Brain microvascular endothelial cell (primary cell): ENCODE data around the gene ITCH.
"Not testable (repeated sequence)": the region's sequence is repeated elsewhere in the genome, so short reads cannot be mapped to it uniquely, and the experiment has no call there.

Experiments used
- DNase-seq: peaks from one replicate; pipeline ENCODE4 v3.0.0-alpha.2; 2020
- H3K27ac ChIP-seq: fragments of 250-450 bp; sonication (Bioruptor Pico); 2 replicates; pipeline ENCODE4 v1.5.1; 2020; ENCODE audit warnings: mild to moderate bottlenecking, moderate library complexity
- H3K27me3 ChIP-seq: fragments of 250-450 bp; sonication (Bioruptor Pico); replicated peaks from 2 replicates; pipeline ENCODE4 v1.5.1; 2020; ENCODE audit warnings: mild to moderate bottlenecking
- H3K36me3 ChIP-seq: fragments of 250-450 bp; sonication (Bioruptor Pico); replicated peaks from 2 replicates; pipeline ENCODE4 v1.5.1; 2020; ENCODE audit warnings: mild to moderate bottlenecking
- H3K4me3 ChIP-seq: 2 replicates; pipeline ENCODE4 v1.5.1; 2011; ENCODE audit warnings: low read depth, mild to moderate bottlenecking, control low read depth, low read length, moderate library complexity
- in situ Hi-C: cut with HindIII; loops from 2 replicates; pipeline ENCODE4 v1.10.0; 2017; ENCODE audit warnings: low sequenced_read_pairs, low pct_ligation_motif_present
- TF ChIP-seq, protein P1 (sequence below): IDR thresholded peaks from 2 replicates; pipeline ENCODE4 v1.5.1; 2011; ENCODE audit warnings: low read depth, mild to moderate bottlenecking, moderate library complexity, low read length, control low read depth, inconsistent platforms; ENCODE audit errors: missing control alignments

ITCH gene

DNA sequence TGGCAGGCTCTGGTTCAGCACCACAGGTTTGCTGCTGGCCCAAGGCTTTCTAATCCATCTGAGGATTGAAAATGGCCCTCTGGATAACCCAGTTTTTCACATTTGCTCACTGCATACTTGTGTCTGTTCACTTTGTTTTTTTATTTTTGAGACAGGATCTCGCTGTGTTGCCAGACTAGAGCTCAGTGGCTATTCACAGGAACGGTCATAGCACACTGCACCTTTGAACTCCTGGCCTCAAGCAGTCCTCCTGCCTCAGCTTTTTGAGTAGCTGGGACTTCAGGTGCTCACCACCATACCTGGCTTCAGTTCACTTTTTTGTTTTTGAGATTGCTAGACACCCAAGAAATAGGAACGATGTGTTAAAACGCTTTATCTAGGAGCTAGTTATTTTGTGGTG lies 57.9 kb downstream of the ITCH start:
- DNase-seq = no peak
- peaks cover 41% of the 10 kb centered on the region for H3K36me3 ChIP-seq

DNA sequence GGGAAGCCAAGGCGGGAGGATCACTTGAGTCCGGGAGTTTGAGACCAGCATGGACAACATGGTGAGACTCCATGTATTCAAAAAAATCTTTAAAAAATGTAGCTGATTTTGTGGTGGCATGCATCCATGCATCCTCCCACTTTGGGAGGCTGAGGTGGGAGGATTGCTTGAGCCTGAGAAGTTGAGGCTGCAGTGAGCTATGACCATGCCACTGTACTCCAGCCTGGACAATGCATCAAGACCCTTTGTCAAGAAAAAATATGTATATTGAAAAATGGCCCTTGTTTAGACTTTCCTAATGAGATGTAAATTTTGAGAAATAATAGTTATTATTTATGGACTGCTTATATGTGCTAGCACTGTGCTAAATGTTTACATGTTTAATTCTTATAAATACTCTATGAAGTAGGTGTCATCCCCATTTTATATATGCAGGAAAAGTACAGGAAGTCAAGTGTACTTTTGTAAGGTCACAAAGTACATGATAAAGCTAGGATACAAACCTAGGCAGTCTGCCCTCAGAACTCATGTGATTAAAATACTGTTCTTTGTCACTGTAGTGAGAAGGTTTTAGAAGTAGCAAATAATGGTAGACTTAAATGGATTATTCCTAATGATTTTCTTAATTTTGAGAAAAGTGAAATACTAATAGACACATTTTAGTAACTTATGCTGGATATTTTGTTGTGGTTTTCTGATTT lies 58.8 kb downstream of the ITCH start:
- DNase-seq = no peak
- Histone ChIP-seq H3K27me3 (no peaks in the 10 kb centered on the region), H3K4me3 (no peak overlapping the region), H3K36me3 (peaks cover 41% of the 10 kb centered on the region), H3K27ac (no peak overlapping the region)
- TF ChIP-seq, protein P1, sequence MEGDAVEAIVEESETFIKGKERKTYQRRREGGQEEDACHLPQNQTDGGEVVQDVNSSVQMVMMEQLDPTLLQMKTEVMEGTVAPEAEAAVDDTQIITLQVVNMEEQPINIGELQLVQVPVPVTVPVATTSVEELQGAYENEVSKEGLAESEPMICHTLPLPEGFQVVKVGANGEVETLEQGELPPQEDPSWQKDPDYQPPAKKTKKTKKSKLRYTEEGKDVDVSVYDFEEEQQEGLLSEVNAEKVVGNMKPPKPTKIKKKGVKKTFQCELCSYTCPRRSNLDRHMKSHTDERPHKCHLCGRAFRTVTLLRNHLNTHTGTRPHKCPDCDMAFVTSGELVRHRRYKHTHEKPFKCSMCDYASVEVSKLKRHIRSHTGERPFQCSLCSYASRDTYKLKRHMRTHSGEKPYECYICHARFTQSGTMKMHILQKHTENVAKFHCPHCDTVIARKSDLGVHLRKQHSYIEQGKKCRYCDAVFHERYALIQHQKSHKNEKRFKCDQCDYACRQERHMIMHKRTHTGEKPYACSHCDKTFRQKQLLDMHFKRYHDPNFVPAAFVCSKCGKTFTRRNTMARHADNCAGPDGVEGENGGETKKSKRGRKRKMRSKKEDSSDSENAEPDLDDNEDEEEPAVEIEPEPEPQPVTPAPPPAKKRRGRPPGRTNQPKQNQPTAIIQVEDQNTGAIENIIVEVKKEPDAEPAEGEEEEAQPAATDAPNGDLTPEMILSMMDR = no peak
- in situ Hi-C loops = no loop called here

More for the DNA sequence above, 57.9 kb downstream of the ITCH start:
- no peaks in the 10 kb centered on the region for H3K27me3 ChIP-seq
- in situ Hi-C loops = no loop called here
- H3K4me3 ChIP-seq = no peak overlapping the region
- H3K27ac ChIP-seq = no peak overlapping the region
- TF ChIP-seq, protein P1 = no peak

DNA sequence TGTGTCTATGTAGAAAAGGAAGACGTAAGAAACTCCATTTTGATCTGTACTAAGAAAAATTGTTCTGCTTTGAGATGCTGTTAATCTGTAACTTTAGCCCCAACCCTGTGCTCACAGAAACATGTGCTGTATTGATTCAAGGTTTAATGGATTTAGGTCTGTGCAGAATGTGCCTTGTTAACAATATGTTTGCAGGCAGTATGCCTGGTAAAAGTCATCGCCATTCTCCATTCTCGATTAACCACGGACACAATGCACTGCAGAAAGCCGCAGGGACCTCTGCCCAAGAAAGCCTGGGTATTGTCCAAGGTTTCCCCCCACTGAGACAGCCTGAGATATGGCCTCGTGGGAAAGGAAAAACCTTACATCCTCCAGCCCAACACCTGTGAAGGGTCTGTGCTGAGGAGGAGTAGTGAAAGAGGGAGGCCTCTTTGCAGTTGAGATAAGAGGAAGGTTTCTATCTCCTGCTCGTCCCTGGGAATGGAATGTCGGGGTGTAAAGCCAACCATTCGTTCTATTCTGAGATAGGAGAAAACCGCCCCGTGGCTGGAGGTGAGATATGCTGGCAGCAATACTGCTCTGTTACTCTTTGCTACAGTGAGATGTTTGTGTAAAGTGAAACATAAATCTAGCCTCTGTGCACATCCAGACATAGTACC lies 62.1 kb downstream of the ITCH start:
- H3K4me3 ChIP-seq = not testable (repeated sequence)

DNA sequence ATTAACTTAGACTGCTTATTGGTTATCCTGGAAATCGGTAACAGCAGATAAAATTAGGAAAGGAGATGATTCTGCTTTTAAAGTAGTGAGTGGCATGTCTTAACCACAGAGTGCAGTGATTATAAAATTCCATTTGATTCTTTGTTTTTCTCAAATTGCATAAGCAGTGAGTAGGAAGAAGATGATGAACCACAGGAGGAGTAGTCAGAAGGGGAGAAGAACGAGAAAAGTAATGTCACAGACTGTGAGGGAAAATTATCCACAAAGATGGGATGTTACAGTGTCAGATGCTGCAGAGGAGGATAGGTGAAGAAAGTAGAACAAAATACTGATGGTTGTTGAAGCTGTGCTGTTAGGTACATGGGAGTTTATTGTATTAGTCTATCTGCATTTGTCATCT lies 63.0 kb downstream of the ITCH start:
- Histone ChIP-seq H3K27ac (no peak overlapping the region), H3K27me3 (no peaks in the 10 kb centered on the region), H3K36me3 (peaks cover 54% of the 10 kb centered on the region), H3K4me3 (no peak overlapping the region)
- in situ Hi-C loops = no loop called here
- DNase-seq = no peak
- TF ChIP-seq, protein P1 = no peak

More for the DNA sequence above, 62.1 kb downstream of the ITCH start:
- H3K27me3 ChIP-seq, H3K27ac ChIP-seq, DNase-seq, in situ Hi-C loops: not testable (repeated sequence)
- peaks cover 51% of the 10 kb centered on the region for H3K36me3 ChIP-seq

DNA sequence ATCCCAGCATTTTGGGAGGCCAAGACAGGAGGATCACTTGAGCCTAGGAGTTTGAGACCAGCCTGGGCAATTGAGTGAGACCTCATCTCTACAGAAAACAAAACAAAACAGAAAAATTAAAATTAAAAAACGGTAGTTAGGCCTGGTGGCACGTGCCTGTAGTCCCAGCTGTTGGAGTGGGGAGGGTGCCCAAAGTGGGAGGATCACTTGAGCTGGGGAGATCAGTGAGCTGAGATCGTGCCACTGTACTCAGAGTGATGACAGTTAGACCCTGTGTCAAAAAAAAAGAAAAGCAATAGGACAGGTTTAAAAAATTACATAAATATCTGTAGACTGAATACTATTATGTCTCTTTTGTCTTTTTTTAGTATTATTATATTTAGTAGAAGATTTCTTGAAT lies 64.3 kb downstream of the ITCH start:
- no peak overlapping the region for H3K27ac ChIP-seq
- no peaks in the 10 kb centered on the region for H3K27me3 ChIP-seq
- peaks cover 47% of the 10 kb centered on the region for H3K36me3 ChIP-seq
- no peak overlapping the region for H3K4me3 ChIP-seq
- TF ChIP-seq, protein P1 = no peak
- in situ Hi-C loops = no loop called here
- no peak for DNase-seq

DNA sequence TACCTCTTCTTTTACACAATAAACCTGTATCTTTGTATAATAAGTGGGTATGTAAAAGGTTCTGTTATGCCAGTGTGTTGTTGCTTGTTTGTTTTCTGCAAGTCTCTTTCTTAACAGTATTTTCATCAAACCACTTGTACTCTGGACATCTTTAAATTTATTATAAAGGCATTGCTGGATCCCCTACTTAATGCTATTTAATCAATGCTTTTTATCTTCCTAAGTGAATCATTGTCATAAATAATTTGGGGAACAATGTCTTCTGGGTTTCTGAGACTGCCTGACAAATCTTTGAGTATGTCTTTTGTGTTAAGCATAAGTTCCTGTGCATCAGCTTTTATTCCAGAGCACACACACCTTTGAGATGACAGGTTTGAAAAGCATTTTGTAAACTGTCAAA lies 64.7 kb downstream of the ITCH start:
- TF ChIP-seq, protein P1 = no peak
- Histone ChIP-seq H3K4me3 (no peak overlapping the region), H3K36me3 (peaks cover 49% of the 10 kb centered on the region), H3K27ac (no peak overlapping the region), H3K27me3 (no peaks in the 10 kb centered on the region)
- DNase-seq = no peak
- in situ Hi-C loops = no loop called here
